Osteoblast (primary cell): ENCODE measurements around the gene DIP2A. TPM values are rescaled to one million over a fixed set of nuclear protein-coding genes. Genes with fewer than 3 reads are reported as not detected.

ENCODE experiments used
- DNase-seq: peaks from one replicate; pipeline ENCODE4 v3.0.0; 2011; ENCODE audit warnings: low spot score, mixed read lengths; ENCODE audit not compliant: insufficient read length; ENCODE audit errors: missing footprints
- H2AFZ ChIP-seq: 2 replicates; pipeline ENCODE4 v1.6.0; 2011; ENCODE audit warnings: mild to moderate bottlenecking, low read length
- H3K27ac ChIP-seq: 2 replicates; pipeline ENCODE4 v1.5.1; 2011; ENCODE audit warnings: mild to moderate bottlenecking, low read depth, low read length, moderate library complexity
- H3K27me3 ChIP-seq: 2 replicates; pipeline ENCODE4 v1.6.0; 2012; ENCODE audit warnings: mild to moderate bottlenecking, control low read depth, inconsistent platforms, low read length, moderate library complexity; ENCODE audit not compliant: insufficient read depth
- H3K36me3 ChIP-seq: 2 replicates; pipeline ENCODE4 v1.5.1; 2011; ENCODE audit warnings: mild to moderate bottlenecking, low read length, control low read depth, moderate library complexity; ENCODE audit not compliant: insufficient read depth
- H3K4me1 ChIP-seq: 2 replicates; pipeline ENCODE4 v1.5.1; 2011; ENCODE audit warnings: mild to moderate bottlenecking, low read length, control low read depth, moderate library complexity; ENCODE audit not compliant: insufficient read depth
- H3K4me2 ChIP-seq: 2 replicates; pipeline ENCODE4 v1.6.0; 2011; ENCODE audit warnings: mild to moderate bottlenecking, low read length; ENCODE audit not compliant: insufficient read depth
- H3K4me3 ChIP-seq: fragments of 200-600 bp; sonication (generic); 3 replicates; pipeline ENCODE4 v1.5.1; 2012; ENCODE audit warnings: mild to moderate bottlenecking, low read length, inconsistent platforms; ENCODE audit not compliant: insufficient read depth
- H3K79me2 ChIP-seq: 2 replicates; pipeline ENCODE4 v1.6.0; 2012; ENCODE audit warnings: mild to moderate bottlenecking, low read length, control low read depth, inconsistent platforms; ENCODE audit not compliant: insufficient read depth
- H3K9me3 ChIP-seq: 2 replicates; pipeline ENCODE4 v1.5.1; 2011; ENCODE audit warnings: low read depth, low read length, control low read depth
- H4K20me1 ChIP-seq: 2 replicates; pipeline ENCODE4 v1.6.0; 2012; ENCODE audit warnings: mild to moderate bottlenecking, low read length, control low read depth; ENCODE audit not compliant: insufficient read depth
- CTCF ChIP-seq: IDR thresholded peaks from 2 replicates; pipeline ENCODE4 v1.5.1; 2011; ENCODE audit warnings: mild to moderate bottlenecking, low read depth, low read length, moderate library complexity; ENCODE audit errors: extremely low read depth
- total RNA-seq: library from RNA; depleted of rRNA; stranded (reverse); fragments of >200 nt; gene quantifications from 2 replicates; pipeline ENCODE4 v1.2.3, GENCODE V29; 2012

DIP2A gene
- total RNA-seq, 1 donor = 22.8 TPM

GRCh38 chr21:46550116-46550941 lies 91.6 kb downstream of the DIP2A start:
- H3K4me1 ChIP-seq = no peaks in the 10 kb centered on the region
- TF ChIP-seq CTCF = no peak
- H3K27me3 ChIP-seq = no peaks in the 10 kb centered on the region
- H3K9me3 ChIP-seq = no peaks in the 10 kb centered on the region
- H3K4me3 ChIP-seq = no peak overlapping the region
- H3K36me3 ChIP-seq = peaks cover 81% of the 10 kb centered on the region
- no peaks in the 10 kb centered on the region for H3K79me2 ChIP-seq
- no peaks in the 10 kb centered on the region for H4K20me1 ChIP-seq
- H2AFZ ChIP-seq = no peak overlapping the region
- no peak overlapping the region for H3K27ac ChIP-seq
- H3K4me2 ChIP-seq = no peak overlapping the region
- DNase-seq = peak; percentile 63

- H2AFZ ChIP-seq = no peak overlapping the region
- TF ChIP-seq CTCF = no peak
- no peaks in the 10 kb centered on the region for H4K20me1 ChIP-seq
- H3K9me3 ChIP-seq = no peaks in the 10 kb centered on the region
- no peak overlapping the region for H3K4me2 ChIP-seq
- H3K27ac ChIP-seq = no peak overlapping the region
- H3K4me1 ChIP-seq = no peaks in the 10 kb centered on the region
- H3K36me3 ChIP-seq = peaks cover 78% of the 10 kb centered on the region
- DNase-seq = peak; percentile 44
- H3K27me3 ChIP-seq = no peaks in the 10 kb centered on the region
- H3K79me2 ChIP-seq = no peaks in the 10 kb centered on the region
- no peak overlapping the region for H3K4me3 ChIP-seq
These were observed 93.0 kb downstream of the DIP2A start for GRCh38 chr21:46551636-46552241.

GRCh38 chr21:46552274-46552673 lies 93.6 kb downstream of the DIP2A start:
- Histone ChIP-seq H3K79me2 (no peaks in the 10 kb centered on the region), H3K4me1 (no peaks in the 10 kb centered on the region), H3K4me3 (no peak overlapping the region), H3K4me2 (no peak overlapping the region), H2AFZ (no peak overlapping the region), H4K20me1 (no peaks in the 10 kb centered on the region), H3K27ac (no peak overlapping the region), H3K9me3 (no peaks in the 10 kb centered on the region), H3K36me3 (peaks cover 79% of the 10 kb centered on the region), H3K27me3 (no peaks in the 10 kb centered on the region)
- TF ChIP-seq CTCF = no peak
- DNase-seq = peak; percentile 17

- H3K4me1 ChIP-seq = no peaks in the 10 kb centered on the region
- no peak overlapping the region for H3K4me2 ChIP-seq
- no peaks in the 10 kb centered on the region for H3K79me2 ChIP-seq
- H3K27me3 ChIP-seq = no peaks in the 10 kb centered on the region
- H3K27ac ChIP-seq = no peak overlapping the region
- no peaks in the 10 kb centered on the region for H3K9me3 ChIP-seq
- H3K4me3 ChIP-seq = no peak overlapping the region
- no peaks in the 10 kb centered on the region for H4K20me1 ChIP-seq
- peak; percentile 75 for DNase-seq
- no peak for TF ChIP-seq CTCF
- H2AFZ ChIP-seq = no peak overlapping the region
- H3K36me3 ChIP-seq = peaks cover 75% of the 10 kb centered on the region
These were observed 94.2 kb downstream of the DIP2A start for GRCh38 chr21:46552865-46553379.
